ENCODE measurements around the gene USP16. TPM values are rescaled to one million over a fixed set of nuclear protein-coding genes. Genes with fewer than 3 reads are reported as not detected.

USP16 gene
- total and polyA plus RNA-seq, 2 donors (not counting 1 experiment from before 2014, with no cell fraction given), result 13.1 to 54.7 TPM

GRCh38 chr21:29005696-29006095, 18.8 kb upstream of the USP16 start:
- Histone ChIP-seq H3K9ac (ENCODE audit: low read length) (no peak overlapping the region), H3K79me2 (ENCODE audit: control insufficient read depth, insufficient read depth, low read length) (peaks cover 4% of the 10 kb centered on the region), H3K4me2 (replicated peaks; ENCODE audit: low read depth, low read length, poor library complexity, severe bottlenecking) (no peak overlapping the region), H3K4me1 (ENCODE audit: control insufficient read depth in 2 of 2, insufficient read depth in 2 of 2, low read length in 2 of 2) (peaks cover 4 to 12% of the 10 kb centered on the region in 2 donors), H3K9me3 (ENCODE audit: control extremely low read depth in 1 of 3, control insufficient read depth in 2 of 3, insufficient read depth in 1 of 3, low read length in 2 of 3) (no peaks in the 10 kb centered on the region), H3K27me3 (replicated peaks in 1 of 4; ENCODE audit: control extremely low read depth in 1 of 4, control insufficient read depth in 3 of 4, insufficient read depth in 4 of 4, low read length in 3 of 4) (no peaks in the 10 kb centered on the region), H4K20me1 (ENCODE audit: control insufficient read depth, insufficient read depth, low read length, poor library complexity, severe bottlenecking) (no peaks in the 10 kb centered on the region), H3K36me3 (replicated peaks in 1 of 2; ENCODE audit: control extremely low read depth in 1 of 2, control insufficient read depth in 1 of 2, extremely low read depth in 1 of 2, insufficient read depth in 2 of 2, low read length in 1 of 2) (peaks cover 0 to 7% of the 10 kb centered on the region in 2 experiments), H3K27ac (ENCODE audit: low read length in 2 of 2) (no peak overlapping the region), H3K4me3 (ENCODE audit: control extremely low read depth in 1 of 5, extremely low read depth in 1 of 5, insufficient read depth in 1 of 5, low read depth in 2 of 5, low read length in 4 of 5) (no peak overlapping the region), H2AFZ (ENCODE audit: insufficient read depth, low read depth, low read length, poor library complexity, severe bottlenecking) (no peak overlapping the region)
- intact Hi-C loops (cut with micrococcal nuclease), result no loop called here
- DNase-seq (no peak), ATAC-seq (ENCODE audit: low read depth) (no peak)
- ChIA-PET POLR2A (interaction anchor here (0.8 to 1.2 kb wide), 3 partner anchors 13 to 19 kb away, joined by 3 to 6 read pairs (median 6); partner anchors contain the start of genes RWDD2B and USP16), CTCF (interaction anchor here (2.6 kb wide), 1 partner anchor 13 kb away, joined by 12 read pairs; the partner anchor contains the start of gene RWDD2B)
- H3K9me3 Mint-ChIP-seq (ENCODE audit: insufficient read depth), result no peaks in the 10 kb centered on the region
- TF ChIP-seq CTCF (IDR thresholded peaks at IDR 0.05) (no peak), EZH2 (IDR thresholded peaks at IDR 0.05; ENCODE audit: borderline replicate concordance, insufficient read depth, low read depth, low read length, poor library complexity, severe bottlenecking) (no peak)
- H3K27me3 Mint-ChIP-seq, result no peaks in the 10 kb centered on the region
- peaks cover 12% of the 10 kb centered on the region for H3K4me1 Mint-ChIP-seq
- 100% methylated on average over 2 of the region's 6 CpGs for WGBS (ENCODE audit: insufficient coverage)
- no peak overlapping the region for H3K27ac Mint-ChIP-seq
- H3K4me3 Mint-ChIP-seq, result no peak overlapping the region

GRCh38 chr21:29007135-29007534, 17.3 kb upstream of the USP16 start:
- Histone ChIP-seq H3K4me3 (ENCODE audit: control extremely low read depth in 1 of 5, extremely low read depth in 1 of 5, insufficient read depth in 1 of 5, low read depth in 2 of 5, low read length in 4 of 5) (no peak overlapping the region), H3K9me3 (ENCODE audit: control extremely low read depth in 1 of 3, control insufficient read depth in 2 of 3, insufficient read depth in 1 of 3, low read length in 2 of 3) (no peaks in the 10 kb centered on the region), H3K27ac (ENCODE audit: low read length in 2 of 2) (no peak overlapping the region), H3K79me2 (ENCODE audit: control insufficient read depth, insufficient read depth, low read length) (peaks cover 4% of the 10 kb centered on the region), H3K4me2 (replicated peaks; ENCODE audit: low read depth, low read length, poor library complexity, severe bottlenecking) (no peak overlapping the region), H3K36me3 (replicated peaks in 1 of 2; ENCODE audit: control extremely low read depth in 1 of 2, control insufficient read depth in 1 of 2, extremely low read depth in 1 of 2, insufficient read depth in 2 of 2, low read length in 1 of 2) (peaks cover 0 to 7% of the 10 kb centered on the region in 2 experiments), H3K9ac (ENCODE audit: low read length) (no peak overlapping the region), H4K20me1 (ENCODE audit: control insufficient read depth, insufficient read depth, low read length, poor library complexity, severe bottlenecking) (no peaks in the 10 kb centered on the region), H3K4me1 (ENCODE audit: control insufficient read depth in 2 of 2, insufficient read depth in 2 of 2, low read length in 2 of 2) (peaks cover 4 to 10% of the 10 kb centered on the region in 2 donors), H2AFZ (ENCODE audit: insufficient read depth, low read depth, low read length, poor library complexity, severe bottlenecking) (no peak overlapping the region), H3K27me3 (replicated peaks in 1 of 4; ENCODE audit: control extremely low read depth in 1 of 4, control insufficient read depth in 3 of 4, insufficient read depth in 4 of 4, low read length in 3 of 4) (no peaks in the 10 kb centered on the region)
- WGBS (ENCODE audit: insufficient coverage), result no CpG with 5 or more reads among the region's 3 CpGs
- Mint-ChIP-seq H3K4me3 (no peak overlapping the region), H3K4me1 (peaks cover 7% of the 10 kb centered on the region), H3K27me3 (no peaks in the 10 kb centered on the region), H3K9me3 (ENCODE audit: insufficient read depth) (no peaks in the 10 kb centered on the region), H3K27ac (no peak overlapping the region)
- ChIA-PET CTCF (interaction anchor here (1.0 kb wide), 1 partner anchor 26 kb away, joined by 3 read pairs; no protein-coding TSS in a partner anchor), POLR2A (no interaction called here)
- intact Hi-C loops (cut with micrococcal nuclease), result no loop called here
- TF ChIP-seq CTCF (IDR thresholded peaks at IDR 0.05) (no peak), EZH2 (IDR thresholded peaks at IDR 0.05; ENCODE audit: borderline replicate concordance, insufficient read depth, low read depth, low read length, poor library complexity, severe bottlenecking) (no peak)
- no peak for ATAC-seq (ENCODE audit: low read depth)
- no peak for DNase-seq
